NB4 (cell line): ENCODE data around the gene OXSM.

Source experiments
- POLR2A ChIP-seq: IDR thresholded peaks from 2 replicates; pipeline ENCODE4 v1.6.1; 2011; ENCODE audit warnings: mild to moderate bottlenecking; ENCODE audit not compliant: insufficient read length; ENCODE audit errors: extremely low read depth
- TF ChIP-seq, protein P1 (sequence below): IDR thresholded peaks from 2 replicates; pipeline ENCODE4 v1.6.1; 2011; ENCODE audit warnings: low read depth, low read length
- TF ChIP-seq, protein P2 (sequence below): IDR thresholded peaks from one replicate; pipeline ENCODE4 v1.5.1; 2012; ENCODE audit warnings: low read depth, low read length

- TF ChIP-seq, protein P1, sequence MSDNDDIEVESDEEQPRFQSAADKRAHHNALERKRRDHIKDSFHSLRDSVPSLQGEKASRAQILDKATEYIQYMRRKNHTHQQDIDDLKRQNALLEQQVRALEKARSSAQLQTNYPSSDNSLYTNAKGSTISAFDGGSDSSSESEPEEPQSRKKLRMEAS = no peak
- no peak for TF ChIP-seq POLR2A
- TF ChIP-seq, protein P2, sequence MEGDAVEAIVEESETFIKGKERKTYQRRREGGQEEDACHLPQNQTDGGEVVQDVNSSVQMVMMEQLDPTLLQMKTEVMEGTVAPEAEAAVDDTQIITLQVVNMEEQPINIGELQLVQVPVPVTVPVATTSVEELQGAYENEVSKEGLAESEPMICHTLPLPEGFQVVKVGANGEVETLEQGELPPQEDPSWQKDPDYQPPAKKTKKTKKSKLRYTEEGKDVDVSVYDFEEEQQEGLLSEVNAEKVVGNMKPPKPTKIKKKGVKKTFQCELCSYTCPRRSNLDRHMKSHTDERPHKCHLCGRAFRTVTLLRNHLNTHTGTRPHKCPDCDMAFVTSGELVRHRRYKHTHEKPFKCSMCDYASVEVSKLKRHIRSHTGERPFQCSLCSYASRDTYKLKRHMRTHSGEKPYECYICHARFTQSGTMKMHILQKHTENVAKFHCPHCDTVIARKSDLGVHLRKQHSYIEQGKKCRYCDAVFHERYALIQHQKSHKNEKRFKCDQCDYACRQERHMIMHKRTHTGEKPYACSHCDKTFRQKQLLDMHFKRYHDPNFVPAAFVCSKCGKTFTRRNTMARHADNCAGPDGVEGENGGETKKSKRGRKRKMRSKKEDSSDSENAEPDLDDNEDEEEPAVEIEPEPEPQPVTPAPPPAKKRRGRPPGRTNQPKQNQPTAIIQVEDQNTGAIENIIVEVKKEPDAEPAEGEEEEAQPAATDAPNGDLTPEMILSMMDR = no peak
Observed at GRCh38 chr3:25781145-25781757, 8.6 kb upstream of the OXSM start.
